ENCODE data around the gene ZFYVE1. TPM values are rescaled to one million over a fixed set of nuclear protein-coding genes. Genes with fewer than 3 reads are reported as not detected.

Gene ZFYVE1
- total RNA-seq, 2 experiments from 2014 or later: 11.5 to 14.3 TPM

DNA sequence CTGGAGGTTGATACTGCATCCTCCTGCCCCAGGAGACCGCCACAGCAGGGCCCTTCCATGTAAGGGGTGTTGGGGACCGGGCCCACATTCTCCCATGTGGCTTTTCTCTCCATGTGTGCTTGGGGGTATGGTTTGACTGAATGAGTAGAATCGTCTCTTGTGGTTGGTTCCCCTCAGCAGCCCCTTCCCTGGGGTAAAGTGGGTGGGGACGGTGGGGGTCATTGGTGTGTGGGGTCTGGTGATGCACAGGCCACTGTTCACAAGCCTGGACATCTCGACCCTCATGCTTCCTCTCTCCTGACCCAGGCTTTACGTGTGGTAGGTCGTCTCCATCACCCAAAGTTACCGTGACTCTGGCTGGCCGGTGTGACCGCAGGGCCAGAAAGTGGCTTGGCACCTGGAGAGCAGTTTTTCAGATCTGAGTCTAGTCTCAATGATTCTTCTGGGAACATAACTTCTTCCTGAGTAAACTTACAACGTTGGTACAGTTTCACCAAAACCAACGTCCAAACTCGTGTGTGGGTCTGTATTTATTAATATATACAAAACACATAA lies 83.0 kb downstream of the ZFYVE1 start:
- no peak overlapping the region for H3K27ac ChIP-seq (ENCODE audit: low read depth, low read length, poor library complexity, severe bottlenecking)
- no peaks in the 10 kb centered on the region for H3K9me3 ChIP-seq (ENCODE audit: low read length)
- no peak overlapping the region for H3K4me3 ChIP-seq (ENCODE audit: low read depth, low read length, poor library complexity, severe bottlenecking)
- no peak overlapping the region for H3K4me2 ChIP-seq (ENCODE audit: low read length)
- no peak for TF ChIP-seq EZH2phosphoT487 (IDR thresholded peaks at IDR 0.05; ENCODE audit: borderline replicate concordance, low read depth, low read length)
- TF ChIP-seq, protein P1, sequence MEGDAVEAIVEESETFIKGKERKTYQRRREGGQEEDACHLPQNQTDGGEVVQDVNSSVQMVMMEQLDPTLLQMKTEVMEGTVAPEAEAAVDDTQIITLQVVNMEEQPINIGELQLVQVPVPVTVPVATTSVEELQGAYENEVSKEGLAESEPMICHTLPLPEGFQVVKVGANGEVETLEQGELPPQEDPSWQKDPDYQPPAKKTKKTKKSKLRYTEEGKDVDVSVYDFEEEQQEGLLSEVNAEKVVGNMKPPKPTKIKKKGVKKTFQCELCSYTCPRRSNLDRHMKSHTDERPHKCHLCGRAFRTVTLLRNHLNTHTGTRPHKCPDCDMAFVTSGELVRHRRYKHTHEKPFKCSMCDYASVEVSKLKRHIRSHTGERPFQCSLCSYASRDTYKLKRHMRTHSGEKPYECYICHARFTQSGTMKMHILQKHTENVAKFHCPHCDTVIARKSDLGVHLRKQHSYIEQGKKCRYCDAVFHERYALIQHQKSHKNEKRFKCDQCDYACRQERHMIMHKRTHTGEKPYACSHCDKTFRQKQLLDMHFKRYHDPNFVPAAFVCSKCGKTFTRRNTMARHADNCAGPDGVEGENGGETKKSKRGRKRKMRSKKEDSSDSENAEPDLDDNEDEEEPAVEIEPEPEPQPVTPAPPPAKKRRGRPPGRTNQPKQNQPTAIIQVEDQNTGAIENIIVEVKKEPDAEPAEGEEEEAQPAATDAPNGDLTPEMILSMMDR (conservative IDR thresholded peaks at IDR 0.05; ENCODE audit: low read length): no peak
- ChIA-PET POLR2A (no interaction called here), CTCF (ENCODE audit: unreplicated experiment) (no interaction called here)
- H2AFZ ChIP-seq (ENCODE audit: low read length): no peak overlapping the region
- peaks cover 93% of the 10 kb centered on the region for H3K36me3 ChIP-seq (ENCODE audit: insufficient read depth, low read length)
- no peaks in the 10 kb centered on the region for H4K20me1 ChIP-seq (ENCODE audit: insufficient read depth, low read length)
- no peak for DNase-seq (ENCODE audit: low spot score)
- no TSS peak for BruUV-seq (replicated peaks)
- intact Hi-C loops (cut with micrococcal nuclease; ENCODE audit: unreplicated experiment): no loop called here
- H3K9me2 ChIP-seq (ENCODE audit: insufficient read depth, low read length): no peaks in the 10 kb centered on the region
- no peaks in the 10 kb centered on the region for H3K4me1 ChIP-seq (ENCODE audit: insufficient read depth, low read length, poor library complexity, severe bottlenecking)
- H3K79me2 ChIP-seq (ENCODE audit: insufficient read depth, low read depth, low read length): no peaks in the 10 kb centered on the region

DNA sequence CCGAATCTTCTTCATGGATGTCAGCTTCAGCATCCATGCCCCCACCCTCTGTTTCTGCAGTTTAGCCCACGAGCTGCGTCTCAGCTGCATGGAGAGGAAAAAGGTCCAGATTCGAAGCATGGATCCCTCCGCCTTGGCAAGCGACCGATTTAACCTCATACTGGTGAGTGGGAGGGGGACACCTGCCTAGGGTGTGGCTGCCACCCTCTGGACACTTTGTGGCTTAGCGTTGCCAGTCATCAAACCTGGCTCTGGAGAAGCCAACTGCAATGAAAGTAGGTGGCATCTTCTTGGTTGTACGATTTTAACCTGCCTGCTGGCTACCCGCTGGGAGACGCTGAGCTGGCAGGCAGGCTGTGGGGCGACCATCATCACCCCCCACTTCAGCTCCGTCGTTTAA lies 84.0 kb downstream of the ZFYVE1 start:
- H4K20me1 ChIP-seq (ENCODE audit: insufficient read depth, low read length): no peaks in the 10 kb centered on the region
- H3K9me3 ChIP-seq (ENCODE audit: low read length): no peaks in the 10 kb centered on the region
- no peak overlapping the region for H3K4me3 ChIP-seq (ENCODE audit: low read depth, low read length, poor library complexity, severe bottlenecking)
- CTCF ChIA-PET (ENCODE audit: unreplicated experiment): no interaction called here
- no TSS peak for BruUV-seq (replicated peaks)
- TF ChIP-seq, protein P1 (conservative IDR thresholded peaks at IDR 0.05; ENCODE audit: low read length): 0 out of 2 replicates have a peak, but pooled peaks have one; percentile 12
- no peak for TF ChIP-seq EZH2phosphoT487 (IDR thresholded peaks at IDR 0.05; ENCODE audit: borderline replicate concordance, low read depth, low read length)
- no peaks in the 10 kb centered on the region for H3K9me2 ChIP-seq (ENCODE audit: insufficient read depth, low read length)
- H3K79me2 ChIP-seq (ENCODE audit: insufficient read depth, low read depth, low read length): no peaks in the 10 kb centered on the region
- DNase-seq (ENCODE audit: low spot score): no peak
- no peak overlapping the region for H2AFZ ChIP-seq (ENCODE audit: low read length)
- no peak overlapping the region for H3K4me2 ChIP-seq (ENCODE audit: low read length)
- peaks cover 92% of the 10 kb centered on the region for H3K36me3 ChIP-seq (ENCODE audit: insufficient read depth, low read length)
- intact Hi-C loops (cut with micrococcal nuclease; ENCODE audit: unreplicated experiment): no loop called here
- no peak overlapping the region for H3K27ac ChIP-seq (ENCODE audit: low read depth, low read length, poor library complexity, severe bottlenecking)
- POLR2A ChIA-PET: no interaction called here
- H3K4me1 ChIP-seq (ENCODE audit: insufficient read depth, low read length, poor library complexity, severe bottlenecking): no peaks in the 10 kb centered on the region

DNA sequence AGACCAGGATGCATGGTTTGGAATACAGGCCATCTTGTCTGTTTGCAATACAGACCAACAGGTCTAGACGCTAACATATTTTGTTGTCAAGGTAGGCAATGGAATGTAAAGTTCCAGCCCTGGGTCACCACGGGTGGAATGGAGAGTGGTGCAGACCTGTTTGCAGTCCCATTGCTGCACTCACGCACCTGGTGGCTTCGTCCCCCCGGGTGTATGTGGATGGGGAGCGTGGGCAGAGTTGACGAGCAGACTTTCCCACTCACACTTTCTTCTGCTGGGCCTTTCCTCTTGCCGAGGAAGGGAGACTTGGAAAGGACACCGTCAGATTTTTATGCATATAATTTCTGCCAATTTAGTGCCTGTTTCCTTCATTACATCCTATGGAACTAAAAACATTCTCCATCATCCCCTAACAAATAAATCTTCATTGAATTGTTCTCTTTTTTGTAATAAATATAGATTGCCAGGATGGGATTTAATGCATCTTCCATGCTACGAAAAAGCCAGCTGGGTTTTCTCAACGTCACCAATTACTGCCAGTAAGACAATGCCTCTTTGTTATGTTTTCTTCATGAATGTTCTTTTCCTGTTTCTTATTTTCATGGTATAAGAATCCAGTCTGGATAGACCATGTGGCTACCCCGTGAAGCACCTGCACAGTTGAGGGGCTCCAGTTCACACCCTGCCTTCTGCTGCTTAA lies 85.5 kb downstream of the ZFYVE1 start:
- H2AFZ ChIP-seq (ENCODE audit: low read length): no peak overlapping the region
- BruUV-seq (replicated peaks): no TSS peak
- CTCF ChIA-PET (ENCODE audit: unreplicated experiment): no interaction called here

More for the DNA sequence above, 85.5 kb downstream of the ZFYVE1 start:
- intact Hi-C loops (cut with micrococcal nuclease; ENCODE audit: unreplicated experiment): no loop called here
- H3K9me2 ChIP-seq (ENCODE audit: insufficient read depth, low read length): no peaks in the 10 kb centered on the region
- no peak overlapping the region for H3K27ac ChIP-seq (ENCODE audit: low read depth, low read length, poor library complexity, severe bottlenecking)
- H3K4me2 ChIP-seq (ENCODE audit: low read length): no peak overlapping the region
- POLR2A ChIA-PET: no interaction called here
- 0 out of 2 replicates have a peak, but pooled peaks cover 8% of the 10 kb centered on the region for H3K79me2 ChIP-seq (ENCODE audit: insufficient read depth, low read depth, low read length)
- no peak for TF ChIP-seq EZH2phosphoT487 (IDR thresholded peaks at IDR 0.05; ENCODE audit: borderline replicate concordance, low read depth, low read length)
- TF ChIP-seq, protein P1 (conservative IDR thresholded peaks at IDR 0.05; ENCODE audit: low read length): no peak
- DNase-seq (ENCODE audit: low spot score): no peak
- H4K20me1 ChIP-seq (ENCODE audit: insufficient read depth, low read length): no peaks in the 10 kb centered on the region
- no peaks in the 10 kb centered on the region for H3K9me3 ChIP-seq (ENCODE audit: low read length)
- H3K4me3 ChIP-seq (ENCODE audit: low read depth, low read length, poor library complexity, severe bottlenecking): no peak overlapping the region
- H3K36me3 ChIP-seq (ENCODE audit: insufficient read depth, low read length): peaks cover 81% of the 10 kb centered on the region
- H3K4me1 ChIP-seq (ENCODE audit: insufficient read depth, low read length, poor library complexity, severe bottlenecking): no peaks in the 10 kb centered on the region

All from OCI-LY7 (cell line).